Progenitor cell of endocrine pancreas (in vitro differentiated cells): ENCODE results near the gene RCL1. TPM values are rescaled to one million over a fixed set of nuclear protein-coding genes. Genes with fewer than 3 reads are reported as not detected.

ENCODE experiments used
- DNase-seq: peaks from one replicate; pipeline ENCODE4 v3.0.0; 2021; ENCODE audit warnings: low spot score; ENCODE audit not compliant: unreplicated experiment
- H3K27ac Mint-ChIP-seq: 2 replicates; pipeline ENCODE4 v1.8.0; 2021; ENCODE audit warnings: mild to moderate bottlenecking, moderate library complexity, mixed read lengths
- H3K27me3 Mint-ChIP-seq: 2 replicates; pipeline ENCODE4 v1.8.0; 2021; ENCODE audit warnings: mixed read lengths
- H3K36me3 Mint-ChIP-seq: 2 replicates; pipeline ENCODE4 v1.8.0; 2022; ENCODE audit warnings: mixed read lengths; ENCODE audit not compliant: insufficient read depth
- H3K4me1 Mint-ChIP-seq: 2 replicates; pipeline ENCODE4 v1.8.0; 2021; ENCODE audit warnings: low read depth, mixed read lengths
- H3K4me3 Mint-ChIP-seq: 2 replicates; pipeline ENCODE4 v1.8.0; 2021; ENCODE audit warnings: low read depth, mild to moderate bottlenecking, moderate library complexity, mixed read lengths
- H3K9me3 Mint-ChIP-seq: 2 replicates; pipeline ENCODE4 v1.8.0; 2021; ENCODE audit warnings: low read depth, mixed read lengths
- total RNA-seq: library from RNA; stranded (reverse); gene quantifications from 2 replicates; pipeline ENCODE4 v1.2.1, GENCODE V29; 2021
- TF ChIP-seq, protein P1 (sequence below): fragments of 200-600 bp; sonication (generic); IDR thresholded peaks from one replicate; pipeline ENCODE4 v1.5.0; 2021; ENCODE audit warnings: antibody characterized with exemption, mild to moderate bottlenecking; ENCODE audit not compliant: unreplicated experiment

RCL1 gene
- total RNA-seq, 1 donor from 2014 or later, result 18.2 TPM

- peaks cover 21% of the 10 kb centered on the region for H3K9me3 Mint-ChIP-seq
- no peak overlapping the region for H3K27ac Mint-ChIP-seq
- H3K27me3 Mint-ChIP-seq, result no peaks in the 10 kb centered on the region
- H3K4me3 Mint-ChIP-seq, result no peak overlapping the region
- H3K36me3 Mint-ChIP-seq, result peaks cover 20% of the 10 kb centered on the region
- H3K4me1 Mint-ChIP-seq, result peaks cover 8% of the 10 kb centered on the region
- no peak for DNase-seq
- TF ChIP-seq, protein P1, sequence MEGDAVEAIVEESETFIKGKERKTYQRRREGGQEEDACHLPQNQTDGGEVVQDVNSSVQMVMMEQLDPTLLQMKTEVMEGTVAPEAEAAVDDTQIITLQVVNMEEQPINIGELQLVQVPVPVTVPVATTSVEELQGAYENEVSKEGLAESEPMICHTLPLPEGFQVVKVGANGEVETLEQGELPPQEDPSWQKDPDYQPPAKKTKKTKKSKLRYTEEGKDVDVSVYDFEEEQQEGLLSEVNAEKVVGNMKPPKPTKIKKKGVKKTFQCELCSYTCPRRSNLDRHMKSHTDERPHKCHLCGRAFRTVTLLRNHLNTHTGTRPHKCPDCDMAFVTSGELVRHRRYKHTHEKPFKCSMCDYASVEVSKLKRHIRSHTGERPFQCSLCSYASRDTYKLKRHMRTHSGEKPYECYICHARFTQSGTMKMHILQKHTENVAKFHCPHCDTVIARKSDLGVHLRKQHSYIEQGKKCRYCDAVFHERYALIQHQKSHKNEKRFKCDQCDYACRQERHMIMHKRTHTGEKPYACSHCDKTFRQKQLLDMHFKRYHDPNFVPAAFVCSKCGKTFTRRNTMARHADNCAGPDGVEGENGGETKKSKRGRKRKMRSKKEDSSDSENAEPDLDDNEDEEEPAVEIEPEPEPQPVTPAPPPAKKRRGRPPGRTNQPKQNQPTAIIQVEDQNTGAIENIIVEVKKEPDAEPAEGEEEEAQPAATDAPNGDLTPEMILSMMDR, result no peak
Observed at GRCh38 chr9:4803670-4804530, 11.2 kb downstream of the RCL1 start.

DNA sequence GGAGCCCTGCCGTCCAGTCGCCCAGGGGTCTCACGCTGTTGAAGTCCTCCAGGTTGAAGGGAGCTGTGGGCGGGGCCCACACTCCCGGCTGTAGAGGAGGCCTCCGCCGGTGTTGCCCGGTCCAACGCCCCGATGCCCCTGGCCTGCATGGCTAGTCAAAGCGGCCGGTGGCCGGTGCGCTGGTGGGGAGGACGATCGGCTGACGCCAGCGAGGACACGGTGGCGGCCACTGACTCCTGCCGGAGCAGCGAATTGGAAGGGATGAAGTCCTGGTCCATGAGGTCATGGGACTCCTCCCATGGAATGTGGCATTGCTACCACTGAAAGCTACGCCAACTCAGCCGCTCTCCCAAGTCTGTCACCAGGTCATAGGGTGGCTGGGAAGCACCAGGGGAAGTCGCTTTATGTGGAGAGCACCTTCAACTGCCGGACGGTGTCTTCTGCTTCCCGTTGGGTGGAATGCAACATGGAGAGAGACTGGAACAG lies 11.8 kb downstream of the RCL1 start:
- no peak overlapping the region for H3K4me3 Mint-ChIP-seq
- peaks cover 21% of the 10 kb centered on the region for H3K9me3 Mint-ChIP-seq
- TF ChIP-seq, protein P1, result no peak
- H3K27me3 Mint-ChIP-seq, result no peaks in the 10 kb centered on the region
- DNase-seq, result no peak
- peaks cover 20% of the 10 kb centered on the region for H3K36me3 Mint-ChIP-seq
- H3K4me1 Mint-ChIP-seq, result peaks cover 3% of the 10 kb centered on the region
- no peak overlapping the region for H3K27ac Mint-ChIP-seq

GRCh38 chr9:4805191-4805918 lies 12.6 kb downstream of the RCL1 start:
- H3K36me3 Mint-ChIP-seq, result peaks cover 20% of the 10 kb centered on the region
- H3K4me3 Mint-ChIP-seq, result no peak overlapping the region
- H3K4me1 Mint-ChIP-seq, result no peaks in the 10 kb centered on the region
- H3K27me3 Mint-ChIP-seq, result no peaks in the 10 kb centered on the region
- no peak for DNase-seq
- no peak overlapping the region for H3K27ac Mint-ChIP-seq
- H3K9me3 Mint-ChIP-seq, result peaks cover 22% of the 10 kb centered on the region
- TF ChIP-seq, protein P1, result no peak

- Mint-ChIP-seq H3K27me3 (no peaks in the 10 kb centered on the region), H3K9me3 (peaks cover 39% of the 10 kb centered on the region), H3K4me3 (no peak overlapping the region), H3K36me3 (peaks cover 27% of the 10 kb centered on the region), H3K27ac (no peak overlapping the region), H3K4me1 (no peaks in the 10 kb centered on the region)
- DNase-seq, result no peak
- TF ChIP-seq, protein P1, result no peak
Observed at GRCh38 chr9:4810565-4810964, 17.8 kb downstream of the RCL1 start.

- Mint-ChIP-seq H3K4me3 (no peak overlapping the region), H3K4me1 (no peaks in the 10 kb centered on the region), H3K27ac (no peak overlapping the region)
Observed at GRCh38 chr9:4811824-4812223, 19.1 kb downstream of the RCL1 start.

More at GRCh38 chr9:4811824-4812223, 19.1 kb downstream of the RCL1 start:
- TF ChIP-seq, protein P1, result no peak
- Mint-ChIP-seq H3K9me3 (peaks cover 28% of the 10 kb centered on the region), H3K27me3 (no peaks in the 10 kb centered on the region), H3K36me3 (peaks cover 19% of the 10 kb centered on the region)
- DNase-seq, result no peak
